ENCODE data around the gene GPR142. TPM values are rescaled to one million over a fixed set of nuclear protein-coding genes. Genes with fewer than 3 reads are reported as not detected.

Gene GPR142
- total RNA-seq, 5 donors from 2014 or later (not counting 1 experiment from before 2014, with no cell fraction given) = not detected

DNA sequence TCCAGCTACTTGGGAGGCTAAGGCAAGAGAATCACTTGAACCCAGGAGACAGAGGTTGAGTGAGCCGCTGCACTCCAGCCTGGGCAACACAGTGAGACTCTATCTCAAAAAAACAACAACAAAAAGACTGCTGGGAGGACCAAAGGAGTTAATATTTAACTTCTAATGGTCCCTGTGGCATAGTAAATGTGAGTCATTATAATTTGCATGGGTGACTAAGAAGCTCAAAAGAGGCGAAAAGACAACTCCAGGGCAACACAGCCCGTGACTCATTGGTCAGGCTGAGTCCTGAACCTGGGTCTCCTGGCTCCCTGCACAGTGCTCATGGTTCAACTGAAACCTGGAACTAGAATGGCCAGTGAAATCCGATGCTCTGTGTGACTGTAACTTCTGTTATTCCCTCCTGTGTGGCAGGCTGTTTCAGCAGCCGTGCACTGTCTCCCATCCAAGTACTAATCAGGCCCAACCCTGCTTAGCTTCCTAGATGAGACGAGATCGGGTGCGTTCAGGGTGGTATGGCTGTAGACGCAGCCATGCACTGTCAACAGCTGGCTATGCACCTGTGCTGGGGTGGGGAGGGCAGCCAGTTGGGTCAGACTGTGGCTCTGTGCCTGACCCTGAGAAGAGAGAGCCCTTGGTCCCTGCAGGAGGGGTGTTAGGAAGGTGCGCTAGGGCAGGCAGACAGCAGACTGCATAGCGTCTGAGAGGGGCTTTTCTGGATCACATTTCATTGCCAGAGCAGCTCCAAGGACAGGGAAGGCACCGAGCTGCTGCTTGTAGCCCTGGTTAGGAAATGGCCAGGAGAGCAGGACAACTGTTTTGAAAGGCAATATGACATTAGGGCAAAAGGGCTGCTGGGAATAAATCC is 50.1 kb downstream of the GPR142 start:
- Histone ChIP-seq H3K4me1 (ENCODE audit: control insufficient read depth in 1 of 2, extremely low read depth in 1 of 2, insufficient read depth in 2 of 2, low read length in 2 of 2) (no peaks in the 10 kb centered on the region), H3K27me3 (replicated peaks in 1 of 2; ENCODE audit: control insufficient read depth in 2 of 2, extremely low read depth in 1 of 2, insufficient read depth in 2 of 2, low read length in 1 of 2) (peaks cover 0 to 22% of the 10 kb centered on the region in 2 experiments), H3K36me3 (ENCODE audit: control insufficient read depth in 2 of 2, extremely low read depth in 1 of 2, insufficient read depth in 1 of 2, low read length in 1 of 2) (no peaks in the 10 kb centered on the region), H3K27ac (ENCODE audit: low read length) (no peak overlapping the region), H3K9me3 (no peaks in the 10 kb centered on the region), H3K4me3 (ENCODE audit: control insufficient read depth in 1 of 2, extremely low read depth in 1 of 2, low read length in 1 of 2) (no peak overlapping the region)
- 61% methylated on average over 7 of the region's 12 CpGs for WGBS (ENCODE audit: insufficient coverage)
- ChIA-PET CTCF (no interaction called here), POLR2A (no interaction called here)
- no peaks in the 10 kb centered on the region for H3K9me3 Mint-ChIP-seq
- ATAC-seq (replicated peaks in 1 of 4) = no peak
- H3K27me3 Mint-ChIP-seq = peaks cover 0 to 9% of the 10 kb centered on the region in 2 donors
- H3K4me1 Mint-ChIP-seq = no peaks in the 10 kb centered on the region
- no peak overlapping the region for H3K4me3 Mint-ChIP-seq
- H3K27ac Mint-ChIP-seq = no peak overlapping the region
- H3K36me3 Mint-ChIP-seq = no peaks in the 10 kb centered on the region
- no peak for DNase-seq

DNA sequence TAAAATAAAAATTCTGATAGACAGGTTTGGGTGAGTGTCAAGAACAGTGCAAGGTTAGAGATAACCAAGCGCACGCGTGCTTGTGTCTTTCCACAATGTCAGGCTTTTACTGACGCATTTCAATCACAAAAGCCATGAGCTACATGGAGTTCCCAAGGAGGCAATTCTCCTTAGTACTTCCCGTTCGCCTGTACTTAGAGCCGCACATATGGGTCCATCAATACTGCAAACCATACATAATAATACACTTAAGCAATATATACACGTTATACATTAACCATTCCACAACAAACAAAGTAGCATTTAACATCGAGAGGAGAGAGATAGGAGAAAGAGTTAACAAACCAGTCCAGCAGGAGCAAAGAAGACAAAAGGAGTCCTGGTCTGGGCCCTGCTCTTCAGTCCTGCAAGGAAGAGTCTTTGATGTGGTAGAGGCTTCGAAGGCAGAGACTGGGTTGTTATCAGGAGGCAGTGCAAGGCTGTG is 52.7 kb downstream of the GPR142 start:
- H3K27me3 Mint-ChIP-seq = peaks cover 7 to 18% of the 10 kb centered on the region in 2 donors
- Histone ChIP-seq H3K27me3 (replicated peaks in 1 of 2; ENCODE audit: control insufficient read depth in 2 of 2, extremely low read depth in 1 of 2, insufficient read depth in 2 of 2, low read length in 1 of 2) (peaks cover 0 to 30% of the 10 kb centered on the region in 2 experiments), H3K27ac (ENCODE audit: low read length) (no peak overlapping the region), H3K9me3 (no peaks in the 10 kb centered on the region), H3K4me1 (ENCODE audit: control insufficient read depth in 1 of 2, extremely low read depth in 1 of 2, insufficient read depth in 2 of 2, low read length in 2 of 2) (no peaks in the 10 kb centered on the region), H3K36me3 (ENCODE audit: control insufficient read depth in 2 of 2, extremely low read depth in 1 of 2, insufficient read depth in 1 of 2, low read length in 1 of 2) (no peaks in the 10 kb centered on the region), H3K4me3 (ENCODE audit: control insufficient read depth in 1 of 2, extremely low read depth in 1 of 2, low read length in 1 of 2) (no peak overlapping the region)
- ChIA-PET POLR2A (no interaction called here), CTCF (no interaction called here)
- H3K4me1 Mint-ChIP-seq = no peaks in the 10 kb centered on the region
- 91% methylated on average over 7 of the region's 10 CpGs for WGBS (ENCODE audit: insufficient coverage)
- DNase-seq = no peak
- no peak overlapping the region for H3K27ac Mint-ChIP-seq
- H3K4me3 Mint-ChIP-seq = no peak overlapping the region
- no peak for ATAC-seq (replicated peaks in 1 of 4)
- H3K36me3 Mint-ChIP-seq = no peaks in the 10 kb centered on the region
- no peaks in the 10 kb centered on the region for H3K9me3 Mint-ChIP-seq

Other genes starting within 250 kb of the GPR142 start
- gene RPL38, start 163.8 kb upstream of the GPR142 start, total RNA-seq = 1,000 to 10,000 TPM; 1,569 to 1,786 (median 1,717) TPM
- gene TTYH2, start 153.9 kb upstream of the GPR142 start, total RNA-seq = 10 to 100 TPM; 10.0 to 21.7 (median 16.0) TPM
- gene DNAI2, start 93.3 kb upstream of the GPR142 start, total RNA-seq = 1 to 10 TPM in 4 of 5 donors, under 1 TPM in 1; 0.80 to 5.3 (median 1.7) TPM
- 1 to 10 TPM in 1 of 5 donors, under 1 TPM in 4; 0.20 to 2.0 (median 0.53) TPM for gene KIF19, start 41.3 kb upstream of the GPR142 start, total RNA-seq
- under 1 TPM in 1 of 5 donors, not detected in 4; 0.26 TPM for gene BTBD17, start 5.6 kb upstream of the GPR142 start, total RNA-seq
- 1 to 10 TPM in 1 of 5 donors, under 1 TPM in 2, not detected in 2; 0.46 to 1.5 (median 0.55) TPM for gene GPRC5C, start 64.6 kb downstream of the GPR142 start, total RNA-seq
- gene CD300A, start 99.1 kb downstream of the GPR142 start, total RNA-seq = 10 to 100 TPM in 4 of 5 donors, 1 to 10 TPM in 1; 9.2 to 18.8 (median 12.5) TPM
- not detected for gene CD300LB, start 164.0 kb downstream of the GPR142 start, total RNA-seq
- under 1 TPM in 1 of 5 donors, not detected in 4; 0.18 TPM for gene CD300C, start 178.6 kb downstream of the GPR142 start, total RNA-seq
- not detected for gene CD300H, start 200.0 kb downstream of the GPR142 start, total RNA-seq
- under 1 TPM in 1 of 5 donors, not detected in 4; 0.47 TPM for gene CD300LD, start 224.8 kb downstream of the GPR142 start, total RNA-seq